GM19395 (cell line): ENCODE measurements around the gene SLC27A1.
"Not testable (repeated sequence)": the region's sequence is repeated elsewhere in the genome, so short reads cannot be mapped to it uniquely, and the experiment has no call there.

Experiments used
- ATAC-seq: cut with Tn5 transposase; IDR thresholded peaks from one replicate; pipeline ENCODE4 v1.9.1; 2021; ENCODE audit warnings: mild to moderate bottlenecking, moderate library complexity; ENCODE audit not compliant: unreplicated experiment

SLC27A1 gene

GRCh38 chr19:17486545-17487240, 16.4 kb downstream of the SLC27A1 start:
- no peak for ATAC-seq

- no peak for ATAC-seq
Observed at GRCh38 chr19:17487284-17488121, 17.2 kb downstream of the SLC27A1 start.

- ATAC-seq = peak; percentile 41
Observed at GRCh38 chr19:17488593-17489391, 18.5 kb downstream of the SLC27A1 start.

GRCh38 chr19:17489392-17490030, 19.2 kb downstream of the SLC27A1 start:
- ATAC-seq = no peak

GRCh38 chr19:17490411-17490810, 20.1 kb downstream of the SLC27A1 start:
- no peak for ATAC-seq

- ATAC-seq = no peak
Observed at GRCh38 chr19:17491287-17491686, 21.0 kb downstream of the SLC27A1 start.

GRCh38 chr19:17495639-17496296, 25.4 kb downstream of the SLC27A1 start:
- ATAC-seq = no peak

GRCh38 chr19:17496337-17496997, 26.1 kb downstream of the SLC27A1 start:
- ATAC-seq = no peak

- no peak for ATAC-seq
Observed at GRCh38 chr19:17497149-17497798, 26.9 kb downstream of the SLC27A1 start.

GRCh38 chr19:17499025-17499424, 28.7 kb downstream of the SLC27A1 start:
- not testable (repeated sequence) for ATAC-seq

GRCh38 chr19:17499648-17500446, 29.5 kb downstream of the SLC27A1 start:
- no peak for ATAC-seq

GRCh38 chr19:17500447-17501198, 30.3 kb downstream of the SLC27A1 start:
- no peak for ATAC-seq

- no peak for ATAC-seq
Observed at GRCh38 chr19:17503240-17503639, 32.9 kb downstream of the SLC27A1 start.

- ATAC-seq = no peak
Observed at GRCh38 chr19:17504030-17504429, 33.7 kb downstream of the SLC27A1 start.

- ATAC-seq = no peak
Observed at GRCh38 chr19:17504456-17504855, 34.1 kb downstream of the SLC27A1 start.

- no peak for ATAC-seq
Observed at GRCh38 chr19:17505223-17505622, 34.9 kb downstream of the SLC27A1 start.

GRCh38 chr19:17506745-17507144, 36.4 kb downstream of the SLC27A1 start:
- no peak for ATAC-seq

GRCh38 chr19:17508558-17508933, 38.2 kb downstream of the SLC27A1 start:
- ATAC-seq = not testable (repeated sequence)
